ENCODE measurements around the gene UBD. TPM values are rescaled to one million over a fixed set of nuclear protein-coding genes. Genes with fewer than 3 reads are reported as not detected.

The UBD gene
- total and polyA plus RNA-seq, 10 of the 15 experiments (the other 5 are each of a cell fraction or from before 2014, with no cell fraction given) = 23.4 to 101 (median 35.7) TPM

GRCh38 chr6:29584821-29585220 lies 25.3 kb upstream of the UBD start, which contains the start of gene OR2H2 (continued):
- TF ChIP-seq ATF3 (IDR thresholded peaks at IDR 0.05; ENCODE audit: borderline replicate concordance, extremely low read depth, low read depth, low read length) (no peak), TCF12 (IDR thresholded peaks at IDR 0.05; ENCODE audit: low read depth, low read length) (no peak), EGR1 (IDR thresholded peaks at IDR 0.05; ENCODE audit: borderline replicate concordance in 1 of 2, low read depth in 2 of 2, low read length in 2 of 2) (no peak), NKRF (conservative IDR thresholded peaks at IDR 0.05) (no peak), HDGF (IDR thresholded peaks at IDR 0.05) (no peak), ZNF274 (IDR thresholded peaks at IDR 0.05; ENCODE audit: insufficient read depth, insufficient read length) (no peak)
- TF ChIP-seq, protein P1, sequence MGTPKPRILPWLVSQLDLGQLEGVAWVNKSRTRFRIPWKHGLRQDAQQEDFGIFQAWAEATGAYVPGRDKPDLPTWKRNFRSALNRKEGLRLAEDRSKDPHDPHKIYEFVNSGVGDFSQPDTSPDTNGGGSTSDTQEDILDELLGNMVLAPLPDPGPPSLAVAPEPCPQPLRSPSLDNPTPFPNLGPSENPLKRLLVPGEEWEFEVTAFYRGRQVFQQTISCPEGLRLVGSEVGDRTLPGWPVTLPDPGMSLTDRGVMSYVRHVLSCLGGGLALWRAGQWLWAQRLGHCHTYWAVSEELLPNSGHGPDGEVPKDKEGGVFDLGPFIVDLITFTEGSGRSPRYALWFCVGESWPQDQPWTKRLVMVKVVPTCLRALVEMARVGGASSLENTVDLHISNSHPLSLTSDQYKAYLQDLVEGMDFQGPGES (IDR thresholded peaks at IDR 0.05) = no peak

- CTCF ChIA-PET = interaction anchor here (1.3 to 1.5 kb wide), 2 partner anchors 10 to 11 kb away, joined by 6 read pairs; no protein-coding TSS in a partner anchor
- WGBS (ENCODE audit: insufficient coverage, insufficient replicate concordance, low lambda C conversion rate, missing lambda C conversion rate) = 44% methylated on average over 7 of the region's 7 CpGs
- BruUV-seq (replicated peaks) = no TSS peak
- Histone ChIP-seq H3K9ac (ENCODE audit: control insufficient read depth, insufficient read depth, low read length) (no peak overlapping the region), H3K27ac (ENCODE audit: control insufficient read depth, insufficient read depth) (no peak overlapping the region), H3K4me2 (ENCODE audit: control insufficient read depth, insufficient read depth) (no peak overlapping the region), H3K4me3 (no peak overlapping the region), H3K27me3 (replicated peaks in 1 of 2; ENCODE audit: control insufficient read depth in 2 of 2, insufficient read depth in 2 of 2, low read length in 1 of 2) (peaks cover 0 to 2% of the 10 kb centered on the region in 2 experiments; a peak in 3 of 4 replicates), H4K20me1 (ENCODE audit: control insufficient read depth, insufficient read depth) (no peaks in the 10 kb centered on the region), H2AFZ (ENCODE audit: control insufficient read depth, low read depth, low read length) (no peak overlapping the region), H3K79me2 (ENCODE audit: control insufficient read depth, insufficient read depth, low read length) (no peaks in the 10 kb centered on the region), H3K9me3 (replicated peaks; ENCODE audit: control insufficient read depth, insufficient read depth, low read length) (no peaks in the 10 kb centered on the region), H3K36me3 (ENCODE audit: control insufficient read depth in 2 of 2, insufficient read depth in 2 of 2, low read length in 1 of 2) (no peaks in the 10 kb centered on the region), H3K4me1 (ENCODE audit: control insufficient read depth, insufficient read depth, low read length) (no peaks in the 10 kb centered on the region)
- SMC1A ChIA-PET (ENCODE audit: uncharacterized antibody, unreplicated experiment) = no interaction called here
- no peak for ATAC-seq
- TF ChIP-seq CHD2 (IDR thresholded peaks at IDR 0.05; ENCODE audit: borderline replicate concordance, low read depth, low read length) (no peak), KAT2A (conservative IDR thresholded peaks at IDR 0.05; ENCODE audit: control insufficient read depth, low read depth, low read length) (no peak), PAX5 (IDR thresholded peaks at IDR 0.05; ENCODE audit: borderline replicate concordance, low read depth, low read length) (no peak), CHD4 (IDR thresholded peaks at IDR 0.05) (no peak), NFYB (IDR thresholded peaks at IDR 0.05; ENCODE audit: insufficient read depth, low read depth, low read length) (no peak), KLF5 (IDR thresholded peaks at IDR 0.05; ENCODE audit: partially characterized antibody) (no peak), SKIL (IDR thresholded peaks at IDR 0.05; ENCODE audit: low read depth, poor library complexity, severe bottlenecking) (no peak), RB1 (IDR thresholded peaks at IDR 0.05; ENCODE audit: borderline replicate concordance) (no peak), EP300 (IDR thresholded peaks at IDR 0.05; ENCODE audit: borderline replicate concordance in 1 of 2, control insufficient read depth in 1 of 2, low read depth in 2 of 2, low read length in 2 of 2) (no peak), NFXL1 (IDR thresholded peaks at IDR 0.05; ENCODE audit: borderline replicate concordance) (no peak)
- FAIRE-seq = no peak
- POLR2A ChIA-PET = no interaction called here
- intact Hi-C loops (cut with micrococcal nuclease; ENCODE audit: unreplicated experiment) = no loop called here
- in situ Hi-C loops (cut with MboI) = no loop called here
- RAD21 ChIA-PET (ENCODE audit: unreplicated experiment) = no interaction called here
- DNase-seq (ENCODE audit: low read depth, low spot score) = no peak
These were observed 18.0 kb upstream of the UBD start for GRCh38 chr6:29577544-29577943.

Data from GM12878 (cell line).